ENCODE results near the gene HNRNPK. TPM values are rescaled to one million over a fixed set of nuclear protein-coding genes. Genes with fewer than 3 reads are reported as not detected.
A peak's percentile ranks its signal among the peaks of the same experiment; 100 is the strongest.

Gene HNRNPK
- total RNA-seq, 4 donors from 2014 or later: 310 to 396 (median 360) TPM

GRCh38 chr9:83920469-83920926, 59.5 kb downstream of the HNRNPK start:
- Histone ChIP-seq H3K9me3 (no peaks in the 10 kb centered on the region), H3K27ac (peak overlapping the region; percentile 92 to 97 (median 94)), H3K36me3 (no peaks in the 10 kb centered on the region), H3K4me3 (peak overlapping the region; percentile 65 to 91 (median 86)), H3K27me3 (no peaks in the 10 kb centered on the region), H3K4me1 (peaks cover 0 to 7% (median 0%) of the 10 kb centered on the region in 4 donors)
- peak in 2 of 3 donors; percentile 72 to 85 for DNase-seq
- peak in 4 of 6 experiments; percentile 26 to 40 (median 29) for TF ChIP-seq CTCF (IDR thresholded peaks at IDR 0.05)
- TF ChIP-seq POLR2A (IDR thresholded peaks at IDR 0.05): no peak

GRCh38 chr9:83919111-83919510, 60.9 kb downstream of the HNRNPK start:
- H3K4me3 ChIP-seq: no peak overlapping the region
- peaks cover 0 to 7% (median 0%) of the 10 kb centered on the region in 4 donors for H3K4me1 ChIP-seq
- H3K9me3 ChIP-seq: no peaks in the 10 kb centered on the region
- H3K36me3 ChIP-seq: no peaks in the 10 kb centered on the region
- no peaks in the 10 kb centered on the region for H3K27me3 ChIP-seq
- TF ChIP-seq CTCF (IDR thresholded peaks at IDR 0.05): no peak
- TF ChIP-seq POLR2A (IDR thresholded peaks at IDR 0.05): no peak
- no peak overlapping the region for H3K27ac ChIP-seq
- DNase-seq: no peak

Small RNAs within 50 kb of the gene (small RNA-seq; reads per million reads assigned to genes)
- gene RF00019: 0 reads per million in 2 donors

Other genes starting within 250 kb of the HNRNPK start
- gene GKAP1, start 162.4 kb downstream of the HNRNPK start, total RNA-seq: 10 to 100 TPM in 2 of 4 donors, 1 to 10 TPM in 2; 7.5 to 22.3 (median 10.7) TPM
- gene KIF27, start 58.8 kb downstream of the HNRNPK start, total RNA-seq: 10 to 100 TPM in 1 of 4 donors, 1 to 10 TPM in 3; 1.8 to 29.7 (median 9.2) TPM
- 1 to 10 TPM; 8.2 to 9.1 (median 8.4) TPM for gene RMI1, start 590 bp upstream of the HNRNPK start, total RNA-seq